Heart left ventricle (tissue), 13 donors: ENCODE data around the gene AVL9.

Experiments
- POLR2A ChIP-seq, 2 donors: fragments of 450-650 bp; IDR thresholded peaks; one replicate each; pipeline ENCODE4 v1.6.1; 2017; ENCODE audit warnings: antibody characterized with exemption in 2 of 2, mild to moderate bottlenecking in 2 of 2, moderate library complexity in 2 of 2
- TF ChIP-seq, protein P1 (sequence below), 12 donors: fragments of 200-600 bp; sonication (generic) in 4 of 12; IDR thresholded peaks; one replicate each; pipeline versions ENCODE4 v1.5.0 to v1.8.0; 2018 to 2022; ENCODE audit warnings: antibody characterized with exemption in 12 of 12, mild to moderate bottlenecking in 5 of 12
- donor health status: ischemic (EF 13 %, LVEDD 7.1; RV severe dilation, severe dysfunction).
- donor health status: DM: no; HTN: yes; CAD: no.
- donor health status: DM: no; HTN: no; CAD: no.
- donor health status: ischemic (EF 25% LVEDD 6.9; RV normal size, moderate dysfunction).
- donor health status: ischemic (EF 25% LVEDD 5.7; RV mildly dilated, moderate dysfunction).
- donor health status: ischemic (EF 35%, LVEDD 5.7; RV mildly dilated, moderate dysfunction).
- donor health status: nonischemic (EF 11% LVEDD 7.7; RV severe dilation, severe dysfunction).
- donor health status: DM: yes; HTN: yes; CAD: no.
- donor health status: PGD.
- donor health status: ischemic (EF 29% LVEDD 5.4; RV normal size, mild dysfunction).
- donor health status: nonischemic (EF 23%, LVEDD 6.1; RV moderate dilation, normal function).

GRCh38 chr7:32611201-32612099 lies 116.2 kb downstream of the AVL9 start:
- TF ChIP-seq, protein P1, sequence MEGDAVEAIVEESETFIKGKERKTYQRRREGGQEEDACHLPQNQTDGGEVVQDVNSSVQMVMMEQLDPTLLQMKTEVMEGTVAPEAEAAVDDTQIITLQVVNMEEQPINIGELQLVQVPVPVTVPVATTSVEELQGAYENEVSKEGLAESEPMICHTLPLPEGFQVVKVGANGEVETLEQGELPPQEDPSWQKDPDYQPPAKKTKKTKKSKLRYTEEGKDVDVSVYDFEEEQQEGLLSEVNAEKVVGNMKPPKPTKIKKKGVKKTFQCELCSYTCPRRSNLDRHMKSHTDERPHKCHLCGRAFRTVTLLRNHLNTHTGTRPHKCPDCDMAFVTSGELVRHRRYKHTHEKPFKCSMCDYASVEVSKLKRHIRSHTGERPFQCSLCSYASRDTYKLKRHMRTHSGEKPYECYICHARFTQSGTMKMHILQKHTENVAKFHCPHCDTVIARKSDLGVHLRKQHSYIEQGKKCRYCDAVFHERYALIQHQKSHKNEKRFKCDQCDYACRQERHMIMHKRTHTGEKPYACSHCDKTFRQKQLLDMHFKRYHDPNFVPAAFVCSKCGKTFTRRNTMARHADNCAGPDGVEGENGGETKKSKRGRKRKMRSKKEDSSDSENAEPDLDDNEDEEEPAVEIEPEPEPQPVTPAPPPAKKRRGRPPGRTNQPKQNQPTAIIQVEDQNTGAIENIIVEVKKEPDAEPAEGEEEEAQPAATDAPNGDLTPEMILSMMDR (IDR thresholded peaks at IDR 0.05) = no peak
- TF ChIP-seq POLR2A (IDR thresholded peaks at IDR 0.05) = no peak
